Epithelial cell of alveolus of lung (primary cell): Measurements from ENCODE around the gene FRMD4B. TPM values are rescaled to one million over a fixed set of nuclear protein-coding genes. Genes with fewer than 3 reads are reported as not detected.

Experiments
- total RNA-seq: library from RNA; depleted of rRNA; stranded (reverse); fragments of >200 nt; gene quantifications from 2 replicates; pipeline ENCODE4 v1.2.1, GENCODE V29; 2015

Gene FRMD4B
- total RNA-seq = 2.1 and 3.0 TPM in 2 replicates

GRCh38 chr3:69385723-69386555 is at the start of gene FRMD4B:
FRMD4B (minus strand) TSS chr3:69386088; CDS start chr3:69385989, 99 bp downstream.

GRCh38 chr3:69122403-69122802 is 263.5 kb downstream of the FRMD4B start, which contains the start of gene LMOD3:
LMOD3 (minus strand) TSS chr3:69122595; CDS start chr3:69122386, 209 bp downstream.

